Measurements from ENCODE around the gene OR6C2.
A peak's percentile ranks its signal among the peaks of the same experiment; 100 is the strongest.
"Not testable (repeated sequence)": the region's sequence is repeated elsewhere in the genome, so short reads cannot be mapped to it uniquely, and the experiment has no call there.

Gene OR6C2

DNA sequence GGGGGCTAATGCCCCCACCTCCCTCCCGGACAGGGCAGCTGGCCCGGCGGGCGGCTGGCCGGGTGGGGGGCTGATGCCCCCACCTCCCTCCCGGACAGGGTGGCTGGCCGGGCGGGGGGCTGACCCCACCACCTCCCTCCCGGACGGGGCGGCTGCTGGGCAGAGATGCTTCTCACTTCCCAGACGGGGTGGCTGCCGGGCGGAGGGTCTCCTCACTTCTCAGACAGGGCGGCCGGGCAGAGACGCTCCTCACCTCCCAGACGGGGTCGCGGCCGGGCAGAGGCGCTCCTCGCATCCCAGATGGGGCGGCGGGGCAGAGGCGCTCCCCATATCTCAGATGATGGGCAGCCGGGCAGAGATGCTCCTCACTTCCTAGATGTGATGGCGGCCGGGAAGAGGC lies 35.3 kb downstream of the OR6C2 start:
- not testable (repeated sequence) for DNase-seq

DNA sequence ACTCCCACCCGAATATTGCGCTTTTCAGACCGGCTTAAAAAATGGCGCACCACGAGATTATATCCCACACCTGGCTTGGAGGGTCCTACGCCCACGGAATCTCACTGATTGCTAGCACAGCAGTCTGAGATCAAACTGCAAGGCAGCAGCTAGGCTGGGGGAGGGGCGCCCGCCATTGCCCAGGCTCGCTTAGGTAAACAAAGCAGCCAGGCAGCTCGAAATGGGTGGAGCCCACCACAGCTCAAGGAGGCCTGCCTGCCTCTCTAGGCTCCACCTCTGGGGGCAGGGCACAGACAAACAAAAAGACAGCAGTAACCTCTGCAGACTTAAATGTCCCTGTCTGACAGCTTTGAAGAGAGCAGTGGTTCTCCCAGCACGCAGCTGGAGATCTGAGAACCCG lies 40.4 kb downstream of the OR6C2 start:
- not testable (repeated sequence) for DNase-seq

DNA sequence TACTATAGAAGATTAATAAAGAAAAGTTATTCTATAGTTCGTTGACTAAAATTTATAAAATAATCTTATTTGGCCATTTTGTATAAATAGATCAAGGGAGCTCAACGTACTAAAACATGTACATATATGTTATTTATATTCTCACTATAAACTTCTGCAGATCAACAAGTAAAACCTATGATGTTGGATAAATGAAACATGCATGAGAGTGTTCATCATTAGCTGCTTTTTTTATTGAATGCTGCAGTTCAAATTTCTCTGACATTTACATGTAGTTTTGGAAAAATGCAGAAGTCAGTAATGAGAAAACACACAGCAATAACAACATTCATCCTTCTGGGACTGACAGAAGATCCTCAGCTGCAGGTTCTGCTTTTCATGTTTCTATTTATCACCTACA lies 48.2 kb downstream of the OR6C2 start, which contains the start of gene OR6C68:
TSS of gene OR6C68 (plus strand) at position 301 of the 400 bp plus-strand sequence. CDS start at position 301, 0 bp downstream.
- no peak for DNase-seq

DNA sequence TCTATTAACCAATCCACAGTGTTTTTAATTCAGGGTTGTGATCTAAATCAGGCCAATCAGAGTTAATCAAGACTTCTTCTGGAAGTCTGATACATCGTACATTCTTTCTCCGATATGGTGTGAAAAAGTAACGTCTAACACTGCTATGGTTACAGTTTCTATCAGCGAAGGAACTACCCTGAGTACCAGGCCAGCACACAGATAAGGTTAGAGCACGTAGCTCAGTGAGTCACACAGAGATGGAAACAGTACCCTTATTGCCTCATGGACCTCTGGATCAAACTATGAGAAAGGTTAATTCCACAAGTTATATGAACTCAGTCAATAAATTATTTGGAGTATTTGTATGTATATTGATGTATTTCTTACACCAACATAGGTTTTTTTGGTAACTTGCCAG lies 51.6 kb downstream of the OR6C2 start:
- no peak for DNase-seq

DNA sequence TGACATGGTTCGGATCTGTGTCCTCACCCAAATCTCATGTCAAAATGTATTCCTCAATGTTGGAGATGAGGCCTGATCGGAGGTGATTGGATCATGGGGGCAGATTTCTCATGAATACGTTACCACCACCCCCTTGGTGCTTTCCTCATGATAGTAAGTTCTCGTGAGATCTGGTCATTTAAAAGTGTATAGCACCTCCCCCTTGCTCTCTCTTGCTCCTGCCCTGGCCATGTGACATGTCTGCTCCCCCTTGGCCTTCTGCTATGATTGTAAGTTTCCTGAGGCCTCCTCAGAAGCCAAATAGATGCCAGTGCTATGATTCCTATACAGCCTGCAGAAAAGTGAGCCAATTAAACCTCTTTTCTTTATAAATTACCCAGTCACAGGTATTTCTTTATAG lies 55.4 kb downstream of the OR6C2 start:
- DNase-seq: no peak

DNA sequence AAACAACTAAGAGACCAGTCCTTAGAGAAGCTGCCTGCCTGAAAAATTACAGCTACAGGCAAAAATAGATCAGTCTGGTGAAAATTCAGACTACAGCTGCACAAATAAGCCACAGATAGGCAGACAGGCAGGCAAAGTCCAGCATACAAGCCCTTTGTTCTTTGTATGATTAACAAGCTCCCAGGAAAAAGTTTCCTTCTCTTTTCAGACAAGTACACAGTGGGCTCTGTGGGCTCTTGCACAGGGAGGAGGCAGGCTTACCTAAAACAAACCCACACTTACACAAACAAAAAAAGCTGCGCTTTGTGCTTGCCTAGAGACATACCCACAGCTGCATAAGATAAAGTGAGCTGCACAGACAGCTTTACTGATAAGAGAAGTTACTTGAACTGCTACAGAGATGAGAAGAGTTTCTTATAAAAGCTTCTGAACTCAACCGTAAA lies 56.0 kb downstream of the OR6C2 start:
- peak in 1 of 14 donors; percentile 1 for DNase-seq

DNA sequence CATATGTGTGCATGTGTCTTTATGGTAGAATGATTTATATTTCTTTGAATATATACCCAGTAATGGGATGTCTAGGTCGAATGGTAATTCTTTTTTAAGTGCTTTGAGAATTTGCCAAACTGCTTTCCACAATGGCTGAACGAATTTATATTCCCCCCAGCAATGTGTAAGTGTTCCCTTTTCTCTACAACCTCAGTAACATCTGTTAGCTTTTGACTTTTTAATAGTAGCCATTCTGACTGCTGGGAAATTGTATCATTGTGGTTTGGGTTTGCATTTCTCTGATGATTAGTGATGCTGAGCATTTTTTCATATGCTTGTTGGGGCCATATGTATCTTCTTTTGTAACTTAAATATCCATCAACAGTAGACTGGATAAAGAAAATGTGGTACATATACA lies 57.7 kb downstream of the OR6C2 start:
- DNase-seq: no peak
